SK-N-SH (cell line): Measurements from ENCODE around the gene RNF212. TPM values are rescaled to one million over a fixed set of nuclear protein-coding genes. Genes with fewer than 3 reads are reported as not detected.

Experiments
- CTCF ChIA-PET: fragments of 300-600, 350-600 bp; formaldehyde crosslinking; extraction: SDS; loops from one replicate; lab custom pipeline; 2021; lab: Yijun Ruan, JAX
- POLR2A ChIA-PET: fragments of 350-600 bp; sonication (Branson Sonifier 250); formaldehyde crosslinking; extraction: SDS; loops from one replicate; lab custom pipeline; 2020; ENCODE audit warnings: antibody characterized with exemption, inconsistent platforms; lab: Yijun Ruan, JAX
- DNase-seq: peaks from one replicate; pipeline ENCODE4 v3.0.0; 2012
- H2AFZ ChIP-seq: fragments of 200-600 bp; sonication (generic); 2 replicates; pipeline ENCODE4 v1.8.1; 2016; ENCODE audit warnings: antibody characterized with exemption, mild to moderate bottlenecking, low read depth
- H3F3A ChIP-seq: fragments of 200-600 bp; sonication (generic); replicated peaks from 2 replicates; pipeline ENCODE3; 2016; ENCODE audit warnings: antibody characterized with exemption, mild to moderate bottlenecking; ENCODE audit not compliant: insufficient read depth
- H3K27ac ChIP-seq, 2 experiments: fragments of 200-500 bp in 1 of 2; fragments of 200-600 bp in 1 of 2; sonication (Bioruptor generic) in 1 of 2; sonication (generic), shearing (Covaris generic) in 1 of 2; 2 replicates each; pipeline versions ENCODE4 v1.5.1 to v1.6.1; 2014 to 2016; ENCODE audit warnings: low read depth in 2 of 2, inconsistent platforms in 1 of 2, low read length in 1 of 2, mild to moderate bottlenecking in 1 of 2, mixed read lengths in 1 of 2
- H3K27me3 ChIP-seq: fragments of 200-600 bp; sonication (generic), shearing (Covaris generic); 2 replicates; pipeline ENCODE4 v1.6.1; 2016; ENCODE audit warnings: mixed run types; ENCODE audit not compliant: insufficient read depth
- H3K36me3 ChIP-seq, 2 experiments: fragments of 200-500 bp in 1 of 2; fragments of 200-600 bp in 1 of 2; sonication (Bioruptor generic) in 1 of 2; sonication (generic) in 1 of 2; replicated peaks in 1 of 2; 2 replicates each; pipeline versions ENCODE3 to v1.5.1; 2014 to 2016; ENCODE audit warnings: low read length in 1 of 2, mild to moderate bottlenecking in 1 of 2; ENCODE audit not compliant: insufficient read depth in 2 of 2, control insufficient read depth in 1 of 2
- H3K4me1 ChIP-seq, 2 experiments: fragments of 200-500 bp in 1 of 2; fragments of 200-600 bp in 1 of 2; sonication (Bioruptor generic) in 1 of 2; sonication (generic), shearing (Covaris generic) in 1 of 2; 2 replicates each; pipeline versions ENCODE4 v1.5.1 to v1.6.1; 2014 to 2016; ENCODE audit warnings: low read depth in 1 of 2, low read length in 1 of 2, mixed run types in 1 of 2; ENCODE audit not compliant: insufficient read depth in 2 of 2, control insufficient read depth in 1 of 2
- H3K4me2 ChIP-seq: fragments of 200-600 bp; sonication (generic), shearing (Covaris generic); 2 replicates; pipeline ENCODE4 v1.6.1; 2017; ENCODE audit warnings: mixed run types
- H3K4me3 ChIP-seq, 2 experiments: fragments of 200-500 bp in 1 of 2; fragments of 200-600 bp in 1 of 2; sonication (Bioruptor generic) in 1 of 2; sonication (generic), shearing (Covaris generic) in 1 of 2; 2 replicates each; pipeline versions ENCODE4 v1.5.1 to v1.8.1; 2014 to 2016; ENCODE audit warnings: low read depth in 2 of 2, inconsistent platforms in 1 of 2, low read length in 1 of 2, mild to moderate bottlenecking in 1 of 2, mixed read lengths in 1 of 2, moderate library complexity in 1 of 2
- H3K79me2 ChIP-seq: fragments of 200-600 bp; sonication (generic); 2 replicates; pipeline ENCODE4 v1.8.1; 2017; ENCODE audit warnings: mild to moderate bottlenecking; ENCODE audit not compliant: insufficient read depth
- H3K9ac ChIP-seq: fragments of 200-600 bp; sonication (generic); 2 replicates; pipeline ENCODE4 v1.6.1; 2017; ENCODE audit warnings: mixed run types
- H3K9me2 ChIP-seq: fragments of 200-600 bp; sonication (generic); 2 replicates; pipeline ENCODE4 v1.6.1; 2017; ENCODE audit warnings: mixed run types
- H3K9me3 ChIP-seq: fragments of 200-600 bp; sonication (generic); 2 replicates; pipeline ENCODE4 v1.6.1; 2017; ENCODE audit warnings: mixed run types, mild to moderate bottlenecking, moderate library complexity
- H4K20me1 ChIP-seq: fragments of 200-600 bp; sonication (generic); 2 replicates; pipeline ENCODE4 v1.6.1; 2017; ENCODE audit warnings: mild to moderate bottlenecking, mixed run types; ENCODE audit not compliant: insufficient read depth
- CTCF ChIP-seq: fragments of 200-600 bp; sonication (generic); IDR thresholded peaks from 2 replicates; pipeline ENCODE4 v1.6.1; 2017; ENCODE audit warnings: antibody characterized with exemption, mild to moderate bottlenecking, moderate library complexity
- ELF1 ChIP-seq: IDR thresholded peaks from 2 replicates; pipeline ENCODE4 v1.4.0; 2012
- FOXM1 ChIP-seq: IDR thresholded peaks from 2 replicates; pipeline ENCODE4 v1.4.0; 2012; ENCODE audit warnings: low read depth, mild to moderate bottlenecking
- GATA2 ChIP-seq: sonication (generic); formaldehyde crosslinking; IDR thresholded peaks from 2 replicates; pipeline ENCODE4 v1.5.0; 2020; ENCODE audit warnings: mild to moderate bottlenecking, missing genetic modification reagents
- IRF3 ChIP-seq: fragments of 150-350 bp; IDR thresholded peaks from 2 replicates; pipeline ENCODE4 v1.6.1; 2016; ENCODE audit warnings: mild to moderate bottlenecking, low read depth, low read length
- JUND ChIP-seq: IDR thresholded peaks from 2 replicates; pipeline ENCODE4 v1.4.0; 2012
- MAX ChIP-seq: IDR thresholded peaks from 2 replicates; pipeline ENCODE4 v1.4.0; 2012; ENCODE audit warnings: low read depth
- MEF2A ChIP-seq: IDR thresholded peaks from 2 replicates; pipeline ENCODE4 v1.4.0; 2012; ENCODE audit warnings: low read depth, borderline replicate concordance
- NFIC ChIP-seq: IDR thresholded peaks from 2 replicates; pipeline ENCODE4 v1.4.0; 2012; ENCODE audit warnings: borderline replicate concordance
- RAD21 ChIP-seq: IDR thresholded peaks from 2 replicates; pipeline ENCODE4 v1.6.1; 2012; ENCODE audit warnings: mild to moderate bottlenecking, low read length
- REST ChIP-seq: IDR thresholded peaks from 2 replicates; pipeline ENCODE4 v1.6.1; 2012; ENCODE audit warnings: mild to moderate bottlenecking, low read depth, low read length, moderate library complexity
- RFX5 ChIP-seq: IDR thresholded peaks from 2 replicates; pipeline ENCODE4 v1.6.1; 2012; ENCODE audit warnings: mild to moderate bottlenecking, improper control_type of control experiment, low read length
- SIN3A ChIP-seq: IDR thresholded peaks from 2 replicates; pipeline ENCODE4 v1.6.1; 2012; ENCODE audit warnings: low read depth, mild to moderate bottlenecking, low read length, moderate library complexity, borderline replicate concordance
- TAF1 ChIP-seq: IDR thresholded peaks from 2 replicates; pipeline ENCODE4 v1.6.1; 2012; ENCODE audit warnings: low read depth, mild to moderate bottlenecking, low read length, moderate library complexity, borderline replicate concordance
- TCF12 ChIP-seq: IDR thresholded peaks from 2 replicates; pipeline ENCODE4 v1.4.0; 2012
- TEAD4 ChIP-seq: IDR thresholded peaks from 2 replicates; pipeline ENCODE4 v1.4.0; 2012; ENCODE audit warnings: mild to moderate bottlenecking, borderline replicate concordance; ENCODE audit not compliant: insufficient read depth
- USF1 ChIP-seq: IDR thresholded peaks from 2 replicates; pipeline ENCODE4 v1.4.0; 2012; ENCODE audit warnings: low read depth, borderline replicate concordance
- USF2 ChIP-seq: fragments of 150-350 bp; IDR thresholded peaks from 2 replicates; pipeline ENCODE4 v1.6.1; 2017; ENCODE audit warnings: antibody characterized with exemption, low read length, low read depth, borderline replicate concordance
- ZBTB33 ChIP-seq: IDR thresholded peaks from 2 replicates; pipeline ENCODE4 v1.4.0; 2012; ENCODE audit warnings: low read depth, borderline replicate concordance
- WGBS: methylation state at CpG from one replicate; pipeline ENCODE4 v1.1.6; 2017; ENCODE audit warnings: low lambda C conversion rate; 5-methylcytosine and 5-hydroxymethylcytosine counted together
- polyA plus RNA-seq, 3 experiments: library from polyadenylated mRNA; depleted of rRNA; stranded (reverse); fragments of >200 nt; gene quantifications; 2 replicates each; pipeline ENCODE4 v1.2.3, GENCODE V29; 2012

Gene RNF212
- polyA plus RNA-seq, 1 of the 3 experiments (the other 2 are of a cell fraction) = 7.0 TPM

- no peak for TF ChIP-seq USF2
- no peak for TF ChIP-seq IRF3
- no peak for TF ChIP-seq TAF1
- TF ChIP-seq NFIC = no peak
These were observed 61.1 kb downstream of the RNF212 start (continued) for GRCh38 chr4:1052231-1052671.

GRCh38 chr4:1051472-1051871, 61.9 kb downstream of the RNF212 start:
- no peaks in the 10 kb centered on the region for H3K9me3 ChIP-seq
- H3K4me1 ChIP-seq = peaks cover 0 to 6% of the 10 kb centered on the region in 2 experiments; a peak in 2 of 4 replicates
- peaks cover 64% of the 10 kb centered on the region for H3K27me3 ChIP-seq
- no peak overlapping the region for H3K4me3 ChIP-seq
- H2AFZ ChIP-seq = no peak overlapping the region
- ChIA-PET POLR2A (no interaction called here), CTCF (interaction anchor here (1.0 kb wide), 2 partner anchors 12 to 18 kb away, joined by 3 read pairs; no protein-coding TSS in a partner anchor)
- no peaks in the 10 kb centered on the region for H4K20me1 ChIP-seq
- no peak for DNase-seq
- H3F3A ChIP-seq = peaks cover 13% of the 10 kb centered on the region
- no peaks in the 10 kb centered on the region for H3K36me3 ChIP-seq
- no peaks in the 10 kb centered on the region for H3K79me2 ChIP-seq
- H3K4me2 ChIP-seq = no peak overlapping the region
- 49% methylated on average over 9 of the region's 9 CpGs for WGBS
- no peaks in the 10 kb centered on the region for H3K9me2 ChIP-seq
- no peak overlapping the region for H3K9ac ChIP-seq
- no peak for TF ChIP-seq TAF1
- TF ChIP-seq REST = no peak
- TF ChIP-seq TEAD4 = no peak
- TF ChIP-seq RAD21 = no peak
- no peak for TF ChIP-seq GATA2 (CRISPR knock-in tag)
- TF ChIP-seq ELF1 = no peak
- no peak for TF ChIP-seq IRF3
- TF ChIP-seq CTCF = no peak
- TF ChIP-seq USF1 = no peak
- no peak for TF ChIP-seq SIN3A
- TF ChIP-seq FOXM1 = no peak
- TF ChIP-seq TCF12 = no peak
- no peak for TF ChIP-seq MAX
- TF ChIP-seq MEF2A = no peak
- TF ChIP-seq ZBTB33 = no peak
- no peak for TF ChIP-seq JUND
- TF ChIP-seq RFX5 = no peak
- H3K27ac ChIP-seq = no peak overlapping the region
